Esophagus muscularis mucosa (tissue), 4 donors: Measurements from ENCODE around the gene TRPM7. TPM values are rescaled to one million over a fixed set of nuclear protein-coding genes. Genes with fewer than 3 reads are reported as not detected.

Experiments used
- DNase-seq: peaks from one replicate; pipeline ENCODE4 v3.0.0-alpha.2; 2017; ENCODE audit errors: extremely low spot score
- H3K27ac ChIP-seq, 4 donors: fragments of 200-600 bp; sonication (generic); replicated peaks in 1 of 4; 1 replicate in 3 of 4; 2 replicates in 1 of 4; pipeline ENCODE4 v1.5.1; 2016 to 2019; ENCODE audit warnings: mild to moderate bottlenecking in 1 of 4
- H3K27me3 ChIP-seq, 4 donors: fragments of 200-600 bp; sonication (generic); one replicate each; pipeline versions ENCODE4 v1.5.1 to v1.6.0; 2016 to 2019
- H3K36me3 ChIP-seq, 4 donors: fragments of 200-600 bp; sonication (generic); one replicate each; pipeline ENCODE4 v1.5.1; 2016 to 2019
- H3K4me1 ChIP-seq, 4 donors: fragments of 200-600 bp; sonication (generic); one replicate each; pipeline ENCODE4 v1.5.1; 2016 to 2019
- H3K4me3 ChIP-seq, 4 donors: fragments of 200-600 bp; sonication (generic); 1 replicate in 2 of 4; 2 replicates in 2 of 4; pipeline ENCODE4 v1.5.1; 2016 to 2019; ENCODE audit warnings: mild to moderate bottlenecking in 4 of 4, moderate library complexity in 1 of 4
- H3K9me3 ChIP-seq, 4 donors: fragments of 200-600 bp; sonication (generic); 1 replicate in 3 of 4; 2 replicates in 1 of 4; pipeline ENCODE4 v1.5.1; 2016 to 2019
- CTCF ChIP-seq, 3 experiments: fragments of 200-600 bp in 2 of 3; fragments of 450-650 bp in 1 of 3; sonication (generic) in 2 of 3; IDR thresholded peaks; one replicate each; pipeline ENCODE4 v1.5.1; 2017 to 2019; ENCODE audit warnings: antibody characterized with exemption in 3 of 3, mild to moderate bottlenecking in 2 of 3, moderate library complexity in 1 of 3
- EP300 ChIP-seq: sonication (generic); formaldehyde crosslinking; IDR thresholded peaks from one replicate; pipeline ENCODE4 v1.6.1; 2017; ENCODE audit warnings: antibody characterized with exemption
- POLR2A ChIP-seq: fragments of 450-650 bp; IDR thresholded peaks from one replicate; pipeline ENCODE4 v1.6.1; 2017; ENCODE audit warnings: antibody characterized with exemption, moderate library complexity, mild to moderate bottlenecking, low read depth
- POLR2AphosphoS5 ChIP-seq, 2 donors: sonication (generic); formaldehyde crosslinking; IDR thresholded peaks; one replicate each; pipeline ENCODE4 v1.6.1; 2017; ENCODE audit warnings: antibody characterized with exemption in 2 of 2
- WGBS: methylation state at CpG from one replicate; pipeline ENCODE4 v1.1.5; 2018; 5-methylcytosine and 5-hydroxymethylcytosine counted together
- intact Hi-C: fragments of 100-400 bp; cut with DNase I; formaldehyde crosslinking; loops from one replicate; pipeline ENCODE4 v1.15.1; 2023
- total RNA-seq, 4 donors: library from RNA; depleted of rRNA; stranded (reverse); fragments of >200 nt; gene quantifications; one replicate each; pipeline versions ENCODE4 v1.1.0 to v1.2.1, GENCODE V29; 2016

Gene TRPM7
- total RNA-seq, 4 donors from 2014 or later, result 27.9 to 39.9 (median 33.9) TPM

- peaks cover 0 to 20% (median 10%) of the 10 kb centered on the region in 4 donors for H3K36me3 ChIP-seq
- no peak overlapping the region for H3K27ac ChIP-seq
- no peak for TF ChIP-seq POLR2AphosphoS5 (IDR thresholded peaks at IDR 0.05)
- no peak for TF ChIP-seq EP300
- TF ChIP-seq CTCF (IDR thresholded peaks at IDR 0.05), result no peak
- H3K4me1 ChIP-seq, result peaks cover 0 to 18% (median 14%) of the 10 kb centered on the region in 4 donors
- intact Hi-C loops, result no loop called here
- DNase-seq, result no peak
- WGBS, result 71% methylated on average over 2 of the region's 2 CpGs
- H3K27me3 ChIP-seq, result no peaks in the 10 kb centered on the region
- no peak overlapping the region for H3K4me3 ChIP-seq
- no peaks in the 10 kb centered on the region for H3K9me3 ChIP-seq
These were observed 16.5 kb downstream of the TRPM7 start for GRCh38 chr15:50670115-50670514.

- Histone ChIP-seq H3K4me1 (peaks cover 0 to 20% (median 13%) of the 10 kb centered on the region in 4 donors), H3K27ac (no peak overlapping the region), H3K9me3 (no peaks in the 10 kb centered on the region), H3K4me3 (no peak overlapping the region), H3K36me3 (peaks cover 0 to 25% (median 10%) of the 10 kb centered on the region in 4 donors), H3K27me3 (no peaks in the 10 kb centered on the region)
- no peak for DNase-seq
- no peak for TF ChIP-seq POLR2AphosphoS5 (IDR thresholded peaks at IDR 0.05)
- TF ChIP-seq POLR2A, result no peak
- TF ChIP-seq CTCF (IDR thresholded peaks at IDR 0.05), result no peak
- no peak for TF ChIP-seq EP300
- intact Hi-C loops, result no loop called here
- 88% methylated on average over 1 of the region's 1 CpG for WGBS
These were observed 17.0 kb downstream of the TRPM7 start for GRCh38 chr15:50669611-50670010.

- intact Hi-C loops, result no loop called here
- no peak for TF ChIP-seq CTCF (IDR thresholded peaks at IDR 0.05)
- TF ChIP-seq POLR2A, result no peak
- no peak for TF ChIP-seq EP300
- TF ChIP-seq POLR2AphosphoS5 (IDR thresholded peaks at IDR 0.05), result no peak
- Histone ChIP-seq H3K27ac (no peak overlapping the region), H3K36me3 (peaks cover 0 to 54% (median 28%) of the 10 kb centered on the region in 4 donors), H3K4me1 (peaks cover 0 to 17% (median 8%) of the 10 kb centered on the region in 4 donors), H3K27me3 (no peaks in the 10 kb centered on the region), H3K4me3 (no peak overlapping the region), H3K9me3 (no peaks in the 10 kb centered on the region)
- WGBS, result 92% methylated on average over 5 of the region's 5 CpGs
- DNase-seq, result no peak
These were observed 20.7 kb downstream of the TRPM7 start for GRCh38 chr15:50665938-50666337.

- 95% methylated on average over 4 of the region's 4 CpGs for WGBS
- Histone ChIP-seq H3K4me3 (no peak overlapping the region), H3K9me3 (no peaks in the 10 kb centered on the region), H3K27ac (no peak overlapping the region), H3K4me1 (peaks cover 0 to 6% (median 0%) of the 10 kb centered on the region in 4 donors), H3K27me3 (no peaks in the 10 kb centered on the region), H3K36me3 (peaks cover 4 to 98% (median 70%) of the 10 kb centered on the region in 4 donors)
- DNase-seq, result no peak
- TF ChIP-seq CTCF (IDR thresholded peaks at IDR 0.05), result no peak
- TF ChIP-seq POLR2AphosphoS5 (IDR thresholded peaks at IDR 0.05), result no peak
- no peak for TF ChIP-seq POLR2A
- TF ChIP-seq EP300, result no peak
- intact Hi-C loops, result no loop called here
These were observed 31.0 kb downstream of the TRPM7 start for GRCh38 chr15:50655555-50655954.

GRCh38 chr15:50653156-50653743 lies 33.3 kb downstream of the TRPM7 start:
- Histone ChIP-seq H3K27ac (no peak overlapping the region), H3K27me3 (no peaks in the 10 kb centered on the region), H3K36me3 (peaks cover 4 to 99% (median 74%) of the 10 kb centered on the region in 4 donors), H3K4me3 (no peak overlapping the region), H3K9me3 (no peaks in the 10 kb centered on the region), H3K4me1 (peaks cover 0 to 6% (median 0%) of the 10 kb centered on the region in 4 donors)
- no peak for DNase-seq
- WGBS, result 92% methylated on average over 6 of the region's 6 CpGs
- no peak for TF ChIP-seq CTCF (IDR thresholded peaks at IDR 0.05)
- TF ChIP-seq EP300, result no peak
- TF ChIP-seq POLR2AphosphoS5 (IDR thresholded peaks at IDR 0.05), result no peak
- no peak for TF ChIP-seq POLR2A
- intact Hi-C loops, result no loop called here
